Adipose tissue (tissue), 3 donors: ENCODE data around the gene SLC24A3. TPM values are rescaled to one million over a fixed set of nuclear protein-coding genes. Genes with fewer than 3 reads are reported as not detected.
A peak's percentile ranks its signal among the peaks of the same experiment; 100 is the strongest.
"Not testable (repeated sequence)": the region's sequence is repeated elsewhere in the genome, so short reads cannot be mapped to it uniquely, and the experiment has no call there.

ENCODE experiments used
- H3K27ac ChIP-seq: one replicate; pipeline ENCODE4 v1.5.1; 2013; ENCODE audit warnings: low read depth, low read length
- WGBS, 3 donors: extraction: QIAGEN DNeasy Blood & Tissue Kit; methylation state at CpG; one replicate each; pipeline ENCODE4 v1.1.7; 2013; 5-methylcytosine and 5-hydroxymethylcytosine counted together
- polyA plus RNA-seq, 3 donors: library from polyadenylated mRNA; stranded (reverse); fragments of 200-250 nt; gene quantifications; one replicate each; pipeline ENCODE4 v1.2.3, GENCODE V29; 2013
- donor health status: healthy with polysubstance abuse.
- donor health status: Bipolar disorder and iron deficiency.
- donor health status: healthy.

Gene SLC24A3
- polyA plus RNA-seq, 3 donors, result 0.86 to 11.5 (median 6.5) TPM

GRCh38 chr20:19737025-19737424 is 524.6 kb downstream of the SLC24A3 start:
- WGBS, 3 donors, result 42 to 72% (median 49%) methylated on average over 4 of the region's 4 CpGs
- no peak overlapping the region for H3K27ac ChIP-seq

GRCh38 chr20:19738951-19739350 is 526.5 kb downstream of the SLC24A3 start:
- H3K27ac ChIP-seq, result no peak overlapping the region
- WGBS, 3 donors, result 87 to 93% (median 93%) methylated on average over 5 of the region's 5 CpGs

GRCh38 chr20:19739351-19739750 is 526.9 kb downstream of the SLC24A3 start:
- 87 to 95% (median 94%) methylated on average over 10 of the region's 10 CpGs for WGBS, 3 donors
- no peak overlapping the region for H3K27ac ChIP-seq

- no peak overlapping the region for H3K27ac ChIP-seq
- 75 to 90% (median 80%) methylated on average over 3 of the region's 3 CpGs for WGBS, 3 donors
Measured at GRCh38 chr20:19740512-19740911, 528.1 kb downstream of the SLC24A3 start.

- H3K27ac ChIP-seq, result no peak overlapping the region
- 65 to 89% (median 77%) methylated on average over 2 of the region's 2 CpGs for WGBS, 3 donors
Measured at GRCh38 chr20:19741924-19742323, 529.5 kb downstream of the SLC24A3 start.

- no peak overlapping the region for H3K27ac ChIP-seq
- 75 to 85% (median 83%) methylated on average over 9 of the region's 9 CpGs for WGBS, 3 donors
Measured at GRCh38 chr20:19742974-19743639, 530.7 kb downstream of the SLC24A3 start.

- WGBS, 3 donors, result 21 to 57% (median 28%) methylated on average over 1 of the region's 1 CpG
- H3K27ac ChIP-seq, result no peak overlapping the region
Measured at GRCh38 chr20:19743640-19743995, 531.2 kb downstream of the SLC24A3 start.

GRCh38 chr20:19745106-19745505 is 532.7 kb downstream of the SLC24A3 start:
- H3K27ac ChIP-seq, result no peak overlapping the region
- WGBS, 3 donors, result 90 to 97% (median 94%) methylated on average over 3 of the region's 3 CpGs

GRCh38 chr20:19745584-19745983 is 533.1 kb downstream of the SLC24A3 start:
- H3K27ac ChIP-seq, result no peak overlapping the region
- 60 to 82% (median 82%) methylated on average over 1 of the region's 1 CpG for WGBS, 3 donors

- no peak overlapping the region for H3K27ac ChIP-seq
- 95 to 100% (median 100%) methylated on average over 1 of the region's 1 CpG for WGBS, 3 donors
Measured at GRCh38 chr20:19746396-19746795, 534.0 kb downstream of the SLC24A3 start.

GRCh38 chr20:19747903-19748302 is 535.5 kb downstream of the SLC24A3 start:
- 89 to 95% (median 91%) methylated on average over 4 of the region's 4 CpGs for WGBS, 3 donors

GRCh38 chr20:19748681-19749080 is 536.2 kb downstream of the SLC24A3 start:
- H3K27ac ChIP-seq, result no peak overlapping the region
- WGBS, 3 donors, result 90 to 93% (median 92%) methylated on average over 2 of the region's 2 CpGs

More at GRCh38 chr20:19747903-19748302, 535.5 kb downstream of the SLC24A3 start:
- H3K27ac ChIP-seq, result no peak overlapping the region

- H3K27ac ChIP-seq, result no peak overlapping the region
- WGBS, 3 donors, result 52 to 76% (median 53%) methylated on average over 3 of the region's 3 CpGs
Measured at GRCh38 chr20:19749618-19750071, 537.2 kb downstream of the SLC24A3 start.

GRCh38 chr20:19750101-19750606 is 537.7 kb downstream of the SLC24A3 start:
- WGBS, 3 donors, result 73 to 87% (median 73%) methylated on average over 4 of the region's 4 CpGs
- H3K27ac ChIP-seq, result no peak overlapping the region

- H3K27ac ChIP-seq, result no peak overlapping the region
- WGBS, 3 donors, result 43 to 59% (median 44%) methylated on average over 5 of the region's 5 CpGs
Measured at GRCh38 chr20:19750907-19751636, 538.6 kb downstream of the SLC24A3 start.

- H3K27ac ChIP-seq, result not testable (repeated sequence)
- WGBS, 3 donors, result 88 to 92% (median 90%) methylated on average over 14 of the region's 14 CpGs
Measured at GRCh38 chr20:19754201-19754600, 541.8 kb downstream of the SLC24A3 start.

- H3K27ac ChIP-seq, result peak overlapping the region; percentile 19
- whole genome bisulfite sequencing, 3 donors, result 9 to 23% (median 20%) methylated on average over 22 of the region's 22 CpGs
Measured at GRCh38 chr20:19756761-19757486, 544.5 kb downstream of the SLC24A3 start.

GRCh38 chr20:19757487-19758132 is 545.2 kb downstream of the SLC24A3 start:
- H3K27ac ChIP-seq, result peak overlapping the region; percentile 19
- WGBS, 3 donors, result 0% methylated on average over 43 to 45 of the region's 45 CpGs

- WGBS, 3 donors, result 1% methylated on average over 15 to 25 of the region's 25 CpGs
- peak within 1 kb of the TSS; percentile 19 for H3K27ac ChIP-seq
Measured at GRCh38 chr20:19758133-19758500, 545.7 kb downstream of the SLC24A3 start, which contains the start of gene RIN2. TSS of gene RIN2 (plus strand) at chr20:19758258. CDS start at chr20:19889602, 131,344 bp downstream.
